ENCODE measurements around the gene NPC1. TPM values are rescaled to one million over a fixed set of nuclear protein-coding genes. Genes with fewer than 3 reads are reported as not detected.
A peak's percentile ranks its signal among the peaks of the same experiment; 100 is the strongest.
"Not testable (repeated sequence)": the region's sequence is repeated elsewhere in the genome, so short reads cannot be mapped to it uniquely, and the experiment has no call there.

NPC1 gene
- total and polyA plus RNA-seq, 3 donors from 2014 or later = 36.8 to 83.2 (median 66.8) TPM

DNA sequence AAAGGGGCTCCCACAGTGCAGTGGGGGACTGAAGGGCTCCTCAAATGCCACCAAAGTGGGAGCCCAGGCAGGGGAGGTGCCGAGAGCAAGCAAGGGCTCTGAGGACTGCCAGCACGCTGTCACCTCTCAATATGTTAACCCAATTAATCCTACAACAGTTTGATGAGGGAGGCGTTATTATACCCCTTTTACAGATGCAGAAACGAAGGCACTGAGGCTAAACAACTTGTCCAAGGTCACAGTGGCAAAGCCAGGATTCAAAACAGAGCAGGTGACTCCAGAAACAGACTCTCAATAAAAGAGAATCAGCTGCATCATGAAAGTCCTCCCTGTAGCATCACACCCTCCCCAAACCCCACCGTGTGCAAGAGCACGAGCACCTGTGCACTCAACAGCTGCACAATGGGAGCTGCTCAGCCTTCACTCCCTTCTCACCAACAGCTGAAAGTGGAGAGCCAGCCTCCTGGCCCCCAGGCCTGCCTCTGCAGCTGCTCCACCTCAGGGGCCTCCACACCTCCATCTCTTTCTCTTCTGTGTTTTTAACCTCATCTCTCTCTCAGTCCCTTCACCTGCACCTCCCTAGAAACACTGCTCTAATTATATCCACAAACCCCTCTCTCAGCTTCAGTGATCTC is 8.1 kb downstream of the NPC1 start:
- TF ChIP-seq POLR2A (IDR thresholded peaks at IDR 0.05) = no peak
- TF ChIP-seq, protein P1, sequence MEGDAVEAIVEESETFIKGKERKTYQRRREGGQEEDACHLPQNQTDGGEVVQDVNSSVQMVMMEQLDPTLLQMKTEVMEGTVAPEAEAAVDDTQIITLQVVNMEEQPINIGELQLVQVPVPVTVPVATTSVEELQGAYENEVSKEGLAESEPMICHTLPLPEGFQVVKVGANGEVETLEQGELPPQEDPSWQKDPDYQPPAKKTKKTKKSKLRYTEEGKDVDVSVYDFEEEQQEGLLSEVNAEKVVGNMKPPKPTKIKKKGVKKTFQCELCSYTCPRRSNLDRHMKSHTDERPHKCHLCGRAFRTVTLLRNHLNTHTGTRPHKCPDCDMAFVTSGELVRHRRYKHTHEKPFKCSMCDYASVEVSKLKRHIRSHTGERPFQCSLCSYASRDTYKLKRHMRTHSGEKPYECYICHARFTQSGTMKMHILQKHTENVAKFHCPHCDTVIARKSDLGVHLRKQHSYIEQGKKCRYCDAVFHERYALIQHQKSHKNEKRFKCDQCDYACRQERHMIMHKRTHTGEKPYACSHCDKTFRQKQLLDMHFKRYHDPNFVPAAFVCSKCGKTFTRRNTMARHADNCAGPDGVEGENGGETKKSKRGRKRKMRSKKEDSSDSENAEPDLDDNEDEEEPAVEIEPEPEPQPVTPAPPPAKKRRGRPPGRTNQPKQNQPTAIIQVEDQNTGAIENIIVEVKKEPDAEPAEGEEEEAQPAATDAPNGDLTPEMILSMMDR (IDR thresholded peaks at IDR 0.05) = no peak
- intact Hi-C loops (cut with DNase I; ENCODE audit: low total_unique reads) = no loop called here
- DNase-seq = no peak
- peaks cover 4% of the 10 kb centered on the region for H3K4me1 ChIP-seq
- H3K4me3 ChIP-seq = no peak overlapping the region
- no peaks in the 10 kb centered on the region for H3K36me3 ChIP-seq (ENCODE audit: low read depth, missing control alignments)
- no peaks in the 10 kb centered on the region for H3K9me3 ChIP-seq
- 91 to 92% methylated on average over 5 to 6 of the region's 6 CpGs for WGBS, 2 donors
- H3K27ac ChIP-seq = no peak overlapping the region
- no peaks in the 10 kb centered on the region for H3K27me3 ChIP-seq

DNA sequence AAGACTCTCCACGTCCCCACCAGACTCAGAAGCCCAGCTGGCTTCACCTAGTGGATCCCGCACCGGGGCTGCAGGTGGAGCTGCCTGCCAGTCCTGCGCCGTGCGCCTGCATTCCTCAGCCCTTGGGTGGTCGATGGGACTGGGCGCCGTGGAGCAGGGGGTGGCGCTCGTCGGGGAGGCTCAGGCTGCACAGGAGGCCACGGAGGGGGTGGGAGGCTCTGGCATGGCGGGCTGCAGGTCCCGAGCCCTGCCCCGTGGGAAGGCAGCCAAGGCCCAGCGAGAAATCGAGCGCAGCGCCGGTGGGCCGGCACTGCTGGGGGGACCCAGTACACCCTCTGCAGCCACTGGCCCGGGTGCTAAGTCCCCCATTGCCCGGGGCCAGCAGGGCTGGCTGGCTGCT is 8.8 kb downstream of the NPC1 start:
- 97 to 98% methylated on average over 7 to 17 of the region's 24 CpGs for WGBS, 2 donors
- DNase-seq; H3K27me3 ChIP-seq; intact Hi-C loops (cut with DNase I; ENCODE audit: low total_unique reads); H3K36me3 ChIP-seq (ENCODE audit: low read depth, missing control alignments); H3K4me1 ChIP-seq; H3K27ac ChIP-seq; H3K9me3 ChIP-seq; H3K4me3 ChIP-seq: not testable (repeated sequence)

DNA sequence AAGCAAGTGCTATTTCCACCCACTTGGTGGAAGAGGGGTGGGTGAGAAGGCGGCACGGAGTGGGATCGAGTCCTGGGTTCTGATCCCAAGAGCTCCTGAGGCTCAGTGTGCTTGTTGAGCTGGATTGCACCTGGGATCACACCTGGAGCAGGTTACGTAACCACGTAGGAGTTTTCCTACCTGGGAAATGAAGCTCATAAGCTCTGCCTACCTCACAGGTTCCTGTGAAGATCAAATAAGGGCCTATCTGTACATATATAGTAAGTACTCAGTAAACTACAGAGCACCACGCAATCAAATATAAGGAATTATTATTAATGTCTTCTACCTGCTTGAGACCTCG is 11.0 kb downstream of the NPC1 start:
- H3K27me3 ChIP-seq = no peaks in the 10 kb centered on the region
- H3K27ac ChIP-seq = no peak overlapping the region
- H3K4me3 ChIP-seq = no peak overlapping the region
- intact Hi-C loops (cut with DNase I; ENCODE audit: low total_unique reads) = no loop called here
- H3K36me3 ChIP-seq (ENCODE audit: low read depth, missing control alignments) = no peaks in the 10 kb centered on the region
- TF ChIP-seq, protein P1 (IDR thresholded peaks at IDR 0.05) = no peak
- no peak for TF ChIP-seq POLR2A (IDR thresholded peaks at IDR 0.05)
- DNase-seq = no peak
- 95% methylated on average over 7 of the region's 7 CpGs for WGBS, 2 donors
- H3K4me1 ChIP-seq = peaks cover 5% of the 10 kb centered on the region
- H3K9me3 ChIP-seq = no peaks in the 10 kb centered on the region

DNA sequence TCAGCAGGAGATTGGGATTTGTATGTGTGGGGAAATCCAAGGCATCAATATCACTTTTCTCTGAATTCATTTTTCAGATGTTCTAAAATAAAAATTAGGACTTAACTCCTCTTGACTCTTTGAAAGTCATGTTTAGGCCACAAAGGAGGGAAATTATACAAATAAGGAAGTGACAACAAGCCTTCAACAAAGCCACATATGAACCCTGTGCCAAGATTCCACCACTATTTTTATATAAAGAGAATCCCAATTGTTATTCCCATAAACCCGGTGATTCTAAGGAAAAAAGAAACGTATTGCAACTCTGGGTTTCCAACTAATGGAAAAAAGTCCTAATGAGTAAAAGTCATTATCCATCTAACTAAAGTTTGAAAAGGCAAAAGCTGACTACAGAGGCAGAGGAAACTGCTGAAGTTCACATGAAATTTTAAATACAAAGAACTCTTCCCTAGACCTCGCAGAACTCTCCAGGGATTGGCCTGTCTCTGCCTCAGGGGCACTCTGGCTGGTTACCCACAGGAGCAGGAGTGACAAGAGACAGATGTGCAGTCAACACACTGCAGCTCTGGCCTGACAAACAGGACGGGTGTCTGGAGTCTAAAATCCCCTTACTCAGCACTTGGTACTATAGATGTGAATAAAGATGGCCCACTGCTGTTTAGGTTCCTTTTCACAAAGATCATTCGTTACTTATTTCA is 11.5 kb downstream of the NPC1 start:
- Histone ChIP-seq H3K4me1 (peaks cover 5% of the 10 kb centered on the region), H3K27ac (peak overlapping the region in 1 of 2 donors; percentile 53), H3K27me3 (no peaks in the 10 kb centered on the region), H3K9me3 (no peaks in the 10 kb centered on the region), H3K4me3 (no peak overlapping the region), H3K36me3 (ENCODE audit: low read depth, missing control alignments) (no peaks in the 10 kb centered on the region)
- WGBS, 2 donors = 73 to 74% methylated on average over 5 of the region's 5 CpGs
- DNase-seq = no peak
- intact Hi-C loops (cut with DNase I; ENCODE audit: low total_unique reads) = no loop called here
- no peak for TF ChIP-seq POLR2A (IDR thresholded peaks at IDR 0.05)
- TF ChIP-seq, protein P1 (IDR thresholded peaks at IDR 0.05) = no peak

DNA sequence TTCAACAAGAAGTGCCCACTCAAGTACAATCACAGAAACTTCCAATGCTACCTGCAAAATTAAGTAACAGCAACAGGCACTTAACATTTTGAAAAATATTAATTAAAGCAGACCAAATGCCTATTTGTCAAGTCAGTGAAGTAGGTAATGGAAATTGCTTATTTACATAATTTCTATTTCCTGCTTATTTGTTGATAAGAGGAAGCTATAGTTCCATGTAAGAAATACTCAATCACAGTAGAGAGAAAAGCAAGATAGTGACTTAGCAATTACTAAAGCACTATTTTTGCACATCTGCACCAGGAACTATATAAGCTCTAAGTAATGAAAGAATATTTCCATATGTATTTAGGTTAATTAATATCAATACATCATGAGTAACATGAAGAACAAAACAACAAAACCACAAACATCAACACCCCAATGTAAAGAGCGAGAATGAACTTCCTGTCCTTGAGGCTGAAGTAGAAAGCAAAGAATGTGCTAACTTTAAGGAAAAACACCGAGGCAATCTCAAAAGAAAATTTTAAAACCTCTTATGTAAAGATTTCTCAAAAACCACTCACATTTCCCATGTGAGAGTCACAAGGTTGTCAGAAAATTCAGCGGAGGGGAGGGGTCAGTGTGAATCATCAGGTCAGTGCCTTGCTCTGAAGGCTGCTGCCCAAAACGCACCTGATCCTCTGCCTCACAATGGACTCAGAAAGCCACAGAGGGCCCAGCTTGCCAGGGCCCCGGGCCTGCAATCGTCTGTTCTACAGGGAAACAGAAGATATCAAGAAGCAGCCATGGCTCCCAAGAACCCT is 12.5 kb downstream of the NPC1 start:
- peak overlapping the region in 1 of 2 donors; percentile 53 for H3K27ac ChIP-seq
- no peaks in the 10 kb centered on the region for H3K9me3 ChIP-seq
- intact Hi-C loops (cut with DNase I; ENCODE audit: low total_unique reads) = no loop called here
- no peak for TF ChIP-seq POLR2A (IDR thresholded peaks at IDR 0.05)
- TF ChIP-seq, protein P1 (IDR thresholded peaks at IDR 0.05) = no peak
- H3K4me1 ChIP-seq = peaks cover 3% of the 10 kb centered on the region
- no peaks in the 10 kb centered on the region for H3K36me3 ChIP-seq (ENCODE audit: low read depth, missing control alignments)
- H3K27me3 ChIP-seq = no peaks in the 10 kb centered on the region
- H3K4me3 ChIP-seq = no peak overlapping the region
- 65 to 66% methylated on average over 6 of the region's 6 CpGs for WGBS, 2 donors
- DNase-seq = no peak
